GM21360 (cell line): ENCODE results near the gene RPL3.

Experiments used
- ATAC-seq: cut with Tn5 transposase; IDR thresholded peaks from one replicate; pipeline ENCODE4 v1.9.1; 2021; ENCODE audit warnings: mild to moderate bottlenecking, moderate library complexity; ENCODE audit not compliant: unreplicated experiment

RPL3 gene

DNA sequence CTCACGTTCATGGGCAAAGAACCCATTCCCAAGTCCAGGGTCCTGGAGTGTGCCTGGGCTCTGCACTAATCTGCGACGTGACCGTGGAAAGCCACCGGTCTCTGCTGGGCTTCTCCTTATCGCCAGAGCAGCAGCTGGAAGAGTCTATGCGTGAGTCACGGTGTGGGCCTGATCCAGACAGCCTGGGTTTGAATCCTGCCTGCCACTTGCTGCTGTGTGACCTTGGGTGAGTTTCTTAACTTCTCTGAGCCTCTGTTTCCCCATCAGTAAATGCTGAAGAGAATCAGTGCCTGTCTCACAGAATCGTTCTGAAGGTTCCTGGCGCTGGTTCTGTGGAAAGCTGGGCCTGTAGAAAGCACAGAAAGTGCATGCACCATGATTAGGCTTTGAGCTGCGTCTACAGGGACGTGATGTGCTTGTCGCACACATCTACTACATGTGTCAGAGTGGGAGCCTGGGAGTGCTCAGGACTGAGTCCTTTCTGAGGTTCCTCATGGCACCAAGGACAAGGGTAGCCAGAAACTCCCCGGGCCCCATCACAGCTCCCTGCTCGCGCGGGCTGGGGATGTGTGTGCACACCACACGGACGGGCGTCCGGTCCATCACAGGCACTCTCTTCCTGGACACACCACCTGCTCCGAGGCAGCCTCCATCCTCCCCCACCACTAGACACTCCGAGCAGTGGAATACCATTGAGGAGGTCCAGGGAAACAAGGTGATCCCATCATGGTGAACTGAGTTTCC lies 54.1 kb downstream of the RPL3 start:
- ATAC-seq: no peak

- no peak for ATAC-seq
Measured at GRCh38 chr22:39264349-39265038, 54.9 kb downstream of the RPL3 start.

DNA sequence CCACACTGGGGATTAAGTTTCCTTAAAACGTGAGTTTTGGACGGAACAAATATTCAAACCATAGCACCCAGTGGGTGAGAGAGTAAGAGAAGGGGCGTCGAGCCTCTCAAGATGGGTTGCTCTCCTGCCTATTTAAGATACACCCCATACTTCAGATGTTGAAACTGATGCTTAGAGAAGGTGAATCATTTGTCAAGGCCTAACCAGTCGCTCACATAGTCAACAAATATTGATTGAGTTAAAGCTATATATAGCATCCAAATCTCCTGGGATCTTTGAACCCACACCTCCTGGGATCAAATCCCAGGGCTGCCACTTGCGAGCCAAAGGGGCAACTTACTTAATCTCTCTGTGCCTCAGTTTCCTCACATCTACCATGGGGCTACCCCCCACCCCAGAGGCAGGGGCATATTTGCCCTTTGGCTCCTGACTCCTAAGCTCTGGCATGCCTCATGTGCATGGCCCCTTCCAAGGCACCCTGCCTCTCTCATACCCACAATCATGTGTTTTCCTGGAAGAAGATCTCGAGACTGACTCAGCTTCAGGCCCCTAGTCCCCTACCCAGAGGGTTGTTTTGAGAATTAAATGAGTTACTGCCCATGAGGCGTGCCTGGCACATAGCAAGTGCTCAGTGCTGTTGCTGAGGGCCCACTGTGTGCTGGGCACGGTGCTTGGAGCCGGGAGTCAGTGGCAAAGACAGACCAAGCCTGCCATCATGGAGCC lies 55.6 kb downstream of the RPL3 start:
- no peak for ATAC-seq
